Esophagus squamous epithelium (tissue), 5 donors: ENCODE measurements around the gene B3GNT3. TPM values are rescaled to one million over a fixed set of nuclear protein-coding genes. Genes with fewer than 3 reads are reported as not detected.

Source experiments
- DNase-seq: peaks from one replicate; lab custom pipeline; 2025; lab: John Stamatoyannopoulos, UW
- H3K27ac ChIP-seq, 4 donors: fragments of 200-600 bp; sonication (generic); one replicate each; pipeline ENCODE4 v1.5.1; 2016 to 2019; ENCODE audit warnings: mild to moderate bottlenecking in 1 of 4
- H3K27me3 ChIP-seq, 4 donors: fragments of 200-600 bp; sonication (generic); 1 replicate in 3 of 4; 2 replicates in 1 of 4; pipeline versions ENCODE4 v1.5.1 to v1.6.0; 2017 to 2021; ENCODE audit warnings: antibody characterized with exemption in 1 of 4
- H3K36me3 ChIP-seq, 3 donors: fragments of 200-600 bp; sonication (generic); one replicate each; pipeline ENCODE4 v1.5.1; 2016 to 2019
- H3K4me1 ChIP-seq, 3 donors: fragments of 200-600 bp; sonication (generic); one replicate each; pipeline ENCODE4 v1.5.1; 2017 to 2019
- H3K4me3 ChIP-seq, 4 donors: fragments of 200-600 bp; sonication (generic); 1 replicate in 3 of 4; 2 replicates in 1 of 4; pipeline ENCODE4 v1.5.1; 2016 to 2019; ENCODE audit warnings: mild to moderate bottlenecking in 2 of 4, moderate library complexity in 1 of 4
- H3K9me3 ChIP-seq, 3 donors: fragments of 200-600 bp; sonication (generic); one replicate each; pipeline ENCODE4 v1.5.1; 2016 to 2019
- POLR2A ChIP-seq, 4 donors: fragments of 450-650 bp; IDR thresholded peaks; one replicate each; pipeline ENCODE4 v1.6.1; 2017; ENCODE audit warnings: antibody characterized with exemption in 4 of 4, mild to moderate bottlenecking in 4 of 4, moderate library complexity in 3 of 4
- WGBS, 2 donors: methylation state at CpG; one replicate each; pipeline ENCODE4 v1.1.5; 2018; 5-methylcytosine and 5-hydroxymethylcytosine counted together
- intact Hi-C: fragments of 100-400 bp; cut with DNase I; formaldehyde crosslinking; loops from one replicate; pipeline ENCODE4 v1.15.0; 2022
- total RNA-seq, 4 donors: library from RNA; depleted of rRNA; stranded (reverse); fragments of >200 nt; gene quantifications; one replicate each; pipeline ENCODE4 v1.1.0, GENCODE V29; 2016
- TF ChIP-seq, protein P1 (sequence below), 6 experiments: fragments of 450-650 bp in 4 of 6; fragments of 200-600 bp in 2 of 6; sonication (generic) in 2 of 6; IDR thresholded peaks; one replicate each; pipeline ENCODE4 v1.5.1; 2016 to 2019; ENCODE audit warnings: antibody characterized with exemption in 6 of 6, mild to moderate bottlenecking in 4 of 6, moderate library complexity in 4 of 6
- donor health status: DM: yes; HTN: yes; CAD: no.

The B3GNT3 gene
- total RNA-seq, 4 donors from 2014 or later = 11.6 to 23.5 (median 21.2) TPM

DNA sequence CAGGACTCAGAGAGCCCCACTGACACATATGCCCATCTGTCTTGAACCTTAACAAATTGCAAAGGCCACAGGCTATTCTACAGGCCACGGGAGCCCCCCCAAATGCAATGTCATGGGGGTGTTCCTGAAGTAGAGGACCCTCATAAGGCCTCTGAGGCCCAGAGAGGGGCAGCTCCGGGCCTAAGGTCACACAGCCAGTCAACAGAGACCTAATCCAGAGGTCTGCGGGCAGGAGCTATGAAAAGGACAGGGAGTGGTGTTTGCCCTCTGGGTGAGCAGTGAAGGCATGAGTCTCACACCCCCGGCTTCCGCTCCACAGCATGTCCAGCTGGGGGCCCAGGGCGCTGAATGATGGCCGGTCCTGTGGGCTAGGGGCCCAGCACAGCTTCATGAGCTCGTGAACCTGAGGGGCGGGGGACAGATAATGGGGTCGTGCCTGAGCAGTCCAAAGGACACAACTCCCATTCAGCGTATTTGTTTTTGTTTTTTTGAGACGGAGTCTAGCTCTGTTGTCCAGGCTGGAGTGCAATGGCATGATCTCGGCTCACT lies 31.6 kb downstream of the B3GNT3 start:
- DNase-seq = no peak
- intact Hi-C loops = no loop called here
- TF ChIP-seq POLR2A (IDR thresholded peaks at IDR 0.05) = no peak
- TF ChIP-seq, protein P1, sequence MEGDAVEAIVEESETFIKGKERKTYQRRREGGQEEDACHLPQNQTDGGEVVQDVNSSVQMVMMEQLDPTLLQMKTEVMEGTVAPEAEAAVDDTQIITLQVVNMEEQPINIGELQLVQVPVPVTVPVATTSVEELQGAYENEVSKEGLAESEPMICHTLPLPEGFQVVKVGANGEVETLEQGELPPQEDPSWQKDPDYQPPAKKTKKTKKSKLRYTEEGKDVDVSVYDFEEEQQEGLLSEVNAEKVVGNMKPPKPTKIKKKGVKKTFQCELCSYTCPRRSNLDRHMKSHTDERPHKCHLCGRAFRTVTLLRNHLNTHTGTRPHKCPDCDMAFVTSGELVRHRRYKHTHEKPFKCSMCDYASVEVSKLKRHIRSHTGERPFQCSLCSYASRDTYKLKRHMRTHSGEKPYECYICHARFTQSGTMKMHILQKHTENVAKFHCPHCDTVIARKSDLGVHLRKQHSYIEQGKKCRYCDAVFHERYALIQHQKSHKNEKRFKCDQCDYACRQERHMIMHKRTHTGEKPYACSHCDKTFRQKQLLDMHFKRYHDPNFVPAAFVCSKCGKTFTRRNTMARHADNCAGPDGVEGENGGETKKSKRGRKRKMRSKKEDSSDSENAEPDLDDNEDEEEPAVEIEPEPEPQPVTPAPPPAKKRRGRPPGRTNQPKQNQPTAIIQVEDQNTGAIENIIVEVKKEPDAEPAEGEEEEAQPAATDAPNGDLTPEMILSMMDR (IDR thresholded peaks at IDR 0.05) = no peak
- Histone ChIP-seq H3K9me3 (no peaks in the 10 kb centered on the region), H3K4me3 (no peak overlapping the region), H3K36me3 (peaks cover 0 to 14% (median 0%) of the 10 kb centered on the region in 3 donors), H3K27me3 (peaks cover 0 to 56% (median 0%) of the 10 kb centered on the region in 4 donors), H3K27ac (no peak overlapping the region), H3K4me1 (peaks cover 0 to 19% (median 10%) of the 10 kb centered on the region in 3 donors)
- 89 to 93% methylated on average over 11 to 12 of the region's 13 CpGs for WGBS, 2 donors

DNA sequence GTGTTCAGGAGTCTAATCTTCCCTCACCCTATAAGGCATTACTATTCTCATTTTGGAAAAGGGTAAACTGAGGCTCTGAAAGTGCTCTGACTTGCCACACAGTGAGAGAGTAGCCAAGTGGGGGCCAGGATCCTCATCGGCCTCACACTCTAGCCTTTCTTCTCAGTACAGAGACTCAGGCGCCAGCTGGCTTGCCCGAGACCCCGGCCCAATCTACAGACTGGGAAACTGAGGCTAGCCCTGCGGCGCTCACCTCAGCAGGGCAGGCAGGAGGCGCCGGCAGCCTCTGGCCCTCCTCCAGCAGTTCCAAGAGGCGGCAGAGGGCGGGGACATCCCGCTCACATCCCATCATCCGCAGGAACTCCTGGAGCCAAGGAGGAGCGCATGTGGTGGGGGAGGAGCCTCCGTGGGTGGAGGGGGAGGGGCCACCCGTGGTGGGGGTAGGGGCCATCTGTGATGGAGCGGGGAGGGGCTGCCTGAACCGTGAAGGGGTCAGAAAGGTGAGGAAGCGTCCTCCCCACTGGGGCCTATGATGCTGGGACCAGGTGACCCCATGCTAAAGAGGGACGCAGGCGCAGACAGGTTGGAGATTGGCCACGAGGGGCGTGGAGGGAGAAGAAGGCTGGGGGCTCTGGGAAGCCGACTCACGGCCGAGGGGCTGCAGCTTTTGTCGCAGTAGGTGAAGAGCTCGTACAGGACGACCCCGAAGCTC lies 35.1 kb downstream of the B3GNT3 start:
- Histone ChIP-seq H3K9me3 (no peaks in the 10 kb centered on the region), H3K27me3 (peaks cover 0 to 55% (median 0%) of the 10 kb centered on the region in 4 donors), H3K4me1 (peaks cover 0 to 21% (median 10%) of the 10 kb centered on the region in 3 donors), H3K27ac (no peak overlapping the region), H3K4me3 (peak overlapping the region in 3 of 4 donors; percentile 20 to 52 (median 33)), H3K36me3 (peaks cover 0 to 28% (median 0%) of the 10 kb centered on the region in 3 donors)
- DNase-seq = no peak
- no peak for TF ChIP-seq POLR2A (IDR thresholded peaks at IDR 0.05)
- TF ChIP-seq, protein P1 (IDR thresholded peaks at IDR 0.05) = no peak
- intact Hi-C loops = no loop called here
- 25 to 49% methylated on average over 11 to 14 of the region's 29 CpGs for WGBS, 2 donors

DNA sequence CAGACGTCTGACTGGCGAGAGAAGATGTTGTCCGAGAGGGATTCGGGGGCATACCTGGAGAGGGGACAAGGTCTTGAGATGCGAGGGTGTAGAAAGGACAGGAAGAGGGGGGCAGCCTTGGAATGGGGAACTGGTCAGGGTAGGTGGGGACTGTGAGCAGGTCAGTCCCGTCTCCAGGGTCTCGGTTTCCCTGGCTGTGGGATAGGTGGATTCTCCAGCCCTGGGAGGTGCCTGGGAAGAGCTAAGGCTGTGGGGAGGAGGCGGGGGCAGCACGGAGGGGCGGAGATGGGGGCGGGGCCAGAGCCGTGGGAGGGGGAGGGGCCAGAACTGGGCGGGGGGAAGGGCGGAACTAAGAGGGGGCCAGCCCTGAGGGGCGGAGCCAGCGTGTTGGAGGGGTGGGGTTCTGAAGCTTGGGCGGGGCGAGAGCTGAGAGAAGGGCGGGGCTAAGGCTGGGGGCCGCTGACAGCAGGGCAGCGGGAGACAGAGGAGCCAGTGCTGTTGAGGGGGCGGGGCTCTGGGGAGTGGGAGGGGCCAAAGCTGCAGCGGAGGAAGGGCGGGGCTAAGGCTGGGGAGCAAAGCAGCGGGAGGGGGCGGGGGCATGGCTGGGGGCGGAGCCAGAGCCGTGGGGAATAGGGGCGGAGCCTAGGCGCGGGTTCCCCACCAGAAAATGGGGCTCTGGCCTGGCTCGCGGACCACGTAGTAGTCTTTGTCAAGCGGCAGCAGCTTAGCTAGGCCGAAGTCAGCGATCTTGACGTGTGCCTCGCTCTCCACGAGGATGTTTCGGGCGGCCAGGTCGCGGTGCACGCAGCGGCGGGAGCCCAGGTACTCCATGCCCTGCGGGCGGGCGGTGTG lies 35.9 kb downstream of the B3GNT3 start:
- DNase-seq = no peak
- no peak overlapping the region for H3K27ac ChIP-seq

DNA sequence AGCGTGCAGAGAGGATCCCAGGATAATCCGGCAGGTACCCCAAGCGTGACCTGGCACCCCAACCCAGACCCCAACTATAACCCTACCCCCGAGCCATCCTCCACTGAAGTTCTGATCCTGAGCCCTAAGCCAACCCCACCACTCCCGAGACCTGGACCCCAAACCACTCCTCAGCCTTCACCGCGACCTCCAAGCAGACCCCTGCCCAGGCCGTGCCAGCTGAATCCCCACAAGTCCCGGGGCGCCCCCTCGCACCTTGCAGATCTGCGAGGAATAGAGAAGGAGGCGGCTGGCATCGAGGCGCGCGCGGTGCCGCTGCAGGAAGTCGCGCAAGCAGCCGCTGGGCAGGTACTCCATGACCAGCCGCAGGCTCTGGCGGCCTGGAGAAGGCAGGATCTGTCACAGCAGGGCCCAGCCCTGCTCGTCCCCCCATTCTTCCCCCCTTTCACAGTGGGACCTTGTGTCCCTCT lies 36.5 kb downstream of the B3GNT3 start:
- no peak overlapping the region for H3K27ac ChIP-seq
- peaks cover 0 to 35% (median 0%) of the 10 kb centered on the region in 3 donors for H3K36me3 ChIP-seq
- no peaks in the 10 kb centered on the region for H3K9me3 ChIP-seq
- H3K4me3 ChIP-seq = peak overlapping the region in 3 of 4 donors; percentile 31 to 52 (median 35)
- TF ChIP-seq, protein P1 (IDR thresholded peaks at IDR 0.05) = no peak
- no peak for TF ChIP-seq POLR2A (IDR thresholded peaks at IDR 0.05)
- peaks cover 0 to 50% (median 0%) of the 10 kb centered on the region in 4 donors for H3K27me3 ChIP-seq
- intact Hi-C loops = no loop called here
- WGBS, 2 donors = 55 to 67% methylated on average over 1 to 2 of the region's 25 CpGs
- H3K4me1 ChIP-seq = peaks cover 0 to 21% (median 10%) of the 10 kb centered on the region in 3 donors
- DNase-seq = no peak

More for the DNA sequence above, 35.9 kb downstream of the B3GNT3 start:
- peak overlapping the region in 3 of 4 donors; percentile 33 to 52 (median 35) for H3K4me3 ChIP-seq
- H3K9me3 ChIP-seq = no peaks in the 10 kb centered on the region
- peaks cover 0 to 34% (median 0%) of the 10 kb centered on the region in 3 donors for H3K36me3 ChIP-seq
- TF ChIP-seq, protein P1 (IDR thresholded peaks at IDR 0.05) = no peak
- no peak for TF ChIP-seq POLR2A (IDR thresholded peaks at IDR 0.05)
- peaks cover 0 to 51% (median 0%) of the 10 kb centered on the region in 4 donors for H3K27me3 ChIP-seq
- H3K4me1 ChIP-seq = peaks cover 0 to 21% (median 10%) of the 10 kb centered on the region in 3 donors
- 27 to 70% methylated on average over 19 to 35 of the region's 50 CpGs for WGBS, 2 donors
- intact Hi-C loops = no loop called here
